Skeletal muscle tissue (tissue), 4 donors: Measurements from ENCODE around the gene EPHB3. TPM values are rescaled to one million over a fixed set of nuclear protein-coding genes. Genes with fewer than 3 reads are reported as not detected.

Experiments used
- H3K27ac ChIP-seq: one replicate; pipeline ENCODE4 v1.7.0; 2013; ENCODE audit warnings: mild to moderate bottlenecking, low read depth, low read length, inconsistent platforms
- H3K27me3 ChIP-seq, 3 donors: one replicate each; pipeline ENCODE4 v1.7.0; 2013; ENCODE audit warnings: low read length in 3 of 3; ENCODE audit not compliant: control insufficient read depth in 3 of 3, insufficient read depth in 3 of 3
- H3K36me3 ChIP-seq, 3 donors: one replicate each; pipeline ENCODE4 v1.7.0; 2013; ENCODE audit warnings: low read length in 3 of 3; ENCODE audit not compliant: control insufficient read depth in 3 of 3, insufficient read depth in 3 of 3
- H3K4me1 ChIP-seq, 3 donors: one replicate each; pipeline ENCODE4 v1.7.0; 2013; ENCODE audit warnings: low read length in 3 of 3, mild to moderate bottlenecking in 3 of 3; ENCODE audit not compliant: control insufficient read depth in 3 of 3, insufficient read depth in 3 of 3
- H3K4me3 ChIP-seq, 3 donors: one replicate each; pipeline ENCODE4 v1.7.0; 2013; ENCODE audit warnings: low read length in 3 of 3
- H3K9ac ChIP-seq, 3 donors: one replicate each; pipeline ENCODE4 v1.7.0; 2013; ENCODE audit warnings: low read length in 3 of 3, mild to moderate bottlenecking in 3 of 3, moderate library complexity in 2 of 3, low read depth in 1 of 3
- H3K9me3 ChIP-seq, 3 donors: one replicate each; pipeline ENCODE4 v1.7.0; 2013; ENCODE audit warnings: low read length in 3 of 3; ENCODE audit not compliant: control insufficient read depth in 3 of 3
- total RNA-seq: library from RNA; depleted of rRNA; stranded (reverse); fragments of >200 nt; gene quantifications from one replicate; pipeline ENCODE4 v1.2.3, GENCODE V29; 2014
- donor health status: Osteomylitis.

EPHB3 gene
- total RNA-seq, 1 donor from 2014 or later = 27.7 TPM

DNA sequence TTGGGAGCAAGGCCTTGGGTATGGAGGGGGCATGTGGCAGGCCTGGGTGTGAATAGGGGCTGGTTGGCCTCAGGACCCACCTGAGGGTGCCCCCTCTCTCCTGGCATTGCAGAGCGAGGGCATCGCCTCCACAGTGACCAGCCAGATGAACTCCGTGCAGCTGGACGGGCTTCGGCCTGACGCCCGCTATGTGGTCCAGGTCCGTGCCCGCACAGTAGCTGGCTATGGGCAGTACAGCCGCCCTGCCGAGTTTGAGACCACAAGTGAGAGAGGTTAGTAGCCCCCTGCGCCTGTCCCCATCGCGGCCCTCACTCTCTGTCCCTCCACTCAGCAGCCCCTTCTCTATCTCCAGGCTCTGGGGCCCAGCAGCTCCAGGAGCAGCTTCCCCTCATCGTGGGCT is 16.0 kb downstream of the EPHB3 start:
- H3K4me1 ChIP-seq = peaks cover 5 to 8% (median 6%) of the 10 kb centered on the region in 3 donors
- peaks cover 0 to 14% (median 7%) of the 10 kb centered on the region in 3 donors for H3K36me3 ChIP-seq
- H3K27me3 ChIP-seq = peaks cover 0 to 4% (median 0%) of the 10 kb centered on the region in 3 donors
- H3K4me3 ChIP-seq = no peak overlapping the region
- no peak overlapping the region for H3K9ac ChIP-seq
- no peaks in the 10 kb centered on the region for H3K9me3 ChIP-seq
- no peak overlapping the region for H3K27ac ChIP-seq

DNA sequence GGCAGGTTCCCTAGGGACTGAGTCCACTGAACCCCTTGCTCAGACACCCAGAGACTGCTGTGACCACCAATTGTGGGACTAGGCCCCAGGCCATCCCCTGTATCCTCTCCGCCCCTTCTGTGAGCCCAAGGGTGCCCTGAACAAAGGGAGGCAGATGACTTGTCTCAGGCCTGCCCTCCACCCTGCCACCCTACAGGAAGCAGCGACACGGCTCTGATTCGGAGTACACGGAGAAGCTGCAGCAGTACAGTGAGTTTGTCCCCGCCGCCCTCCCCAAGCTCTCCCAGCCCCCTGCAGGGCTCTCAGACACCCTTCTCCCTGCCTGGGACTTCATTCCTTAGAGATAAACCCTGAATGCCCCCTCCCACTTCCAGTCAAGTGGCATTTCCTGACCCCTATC is 16.6 kb downstream of the EPHB3 start:
- H3K36me3 ChIP-seq = peaks cover 0 to 14% (median 7%) of the 10 kb centered on the region in 3 donors
- peaks cover 6 to 10% (median 10%) of the 10 kb centered on the region in 3 donors for H3K4me1 ChIP-seq
- H3K4me3 ChIP-seq = no peak overlapping the region
- H3K27me3 ChIP-seq = no peaks in the 10 kb centered on the region
- no peaks in the 10 kb centered on the region for H3K9me3 ChIP-seq
- no peak overlapping the region for H3K9ac ChIP-seq
- H3K27ac ChIP-seq = no peak overlapping the region

DNA sequence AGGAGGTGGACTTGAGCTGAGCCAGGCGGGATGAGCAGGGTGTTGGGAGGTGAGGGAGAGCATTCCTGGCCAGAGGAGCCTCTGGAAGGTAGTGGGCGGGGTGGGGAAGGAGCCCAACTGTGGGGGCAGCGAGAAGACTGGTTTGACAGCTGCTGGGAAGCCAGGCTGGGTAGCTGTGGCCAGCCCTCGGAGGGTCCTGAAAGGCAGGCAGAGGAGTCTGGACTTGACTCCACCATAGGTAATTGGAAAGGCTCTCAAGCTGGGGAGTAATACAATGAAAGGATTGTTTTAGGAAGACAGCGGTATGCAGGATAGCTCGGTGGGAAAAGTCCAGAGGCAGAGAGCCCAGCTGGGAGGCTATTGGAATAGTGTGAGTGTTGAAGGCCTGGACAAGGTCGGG is 17.2 kb downstream of the EPHB3 start:
- Histone ChIP-seq H3K9me3 (no peaks in the 10 kb centered on the region), H3K9ac (no peak overlapping the region), H3K27me3 (no peaks in the 10 kb centered on the region), H3K36me3 (peaks cover 0 to 14% (median 7%) of the 10 kb centered on the region in 3 donors), H3K4me1 (peaks cover 6 to 12% (median 12%) of the 10 kb centered on the region in 3 donors), H3K27ac (no peak overlapping the region), H3K4me3 (no peak overlapping the region)

DNA sequence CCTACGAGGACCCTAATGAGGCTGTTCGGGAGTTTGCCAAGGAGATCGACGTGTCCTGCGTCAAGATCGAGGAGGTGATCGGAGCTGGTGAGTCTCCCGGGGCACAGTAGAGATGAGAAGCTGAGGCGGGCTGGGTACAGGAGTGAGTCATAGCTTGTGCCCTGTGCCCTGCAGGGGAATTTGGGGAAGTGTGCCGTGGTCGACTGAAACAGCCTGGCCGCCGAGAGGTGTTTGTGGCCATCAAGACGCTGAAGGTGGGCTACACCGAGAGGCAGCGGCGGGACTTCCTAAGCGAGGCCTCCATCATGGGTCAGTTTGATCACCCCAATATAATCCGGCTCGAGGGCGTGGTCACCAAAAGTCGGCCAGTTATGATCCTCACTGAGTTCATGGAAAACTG is 17.9 kb downstream of the EPHB3 start:
- no peaks in the 10 kb centered on the region for H3K9me3 ChIP-seq
- H3K36me3 ChIP-seq = peaks cover 0 to 14% (median 7%) of the 10 kb centered on the region in 3 donors
- H3K4me1 ChIP-seq = peaks cover 9 to 19% (median 17%) of the 10 kb centered on the region in 3 donors
- H3K27me3 ChIP-seq = peaks cover 0 to 3% (median 0%) of the 10 kb centered on the region in 3 donors
- no peak overlapping the region for H3K27ac ChIP-seq
- H3K9ac ChIP-seq = no peak overlapping the region
- H3K4me3 ChIP-seq = no peak overlapping the region

DNA sequence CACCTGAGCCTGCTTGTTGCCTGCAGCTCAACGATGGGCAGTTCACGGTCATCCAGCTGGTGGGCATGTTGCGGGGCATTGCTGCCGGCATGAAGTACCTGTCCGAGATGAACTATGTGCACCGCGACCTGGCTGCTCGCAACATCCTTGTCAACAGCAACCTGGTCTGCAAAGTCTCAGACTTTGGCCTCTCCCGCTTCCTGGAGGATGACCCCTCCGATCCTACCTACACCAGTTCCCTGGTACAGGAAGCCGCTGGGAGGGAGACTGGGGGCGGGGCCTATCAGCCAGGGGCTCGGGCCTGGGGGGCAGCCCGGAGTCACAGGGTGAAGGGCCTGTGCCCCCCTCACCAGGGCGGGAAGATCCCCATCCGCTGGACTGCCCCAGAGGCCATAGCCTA is 18.8 kb downstream of the EPHB3 start:
- peaks cover 0 to 14% (median 7%) of the 10 kb centered on the region in 3 donors for H3K36me3 ChIP-seq
- no peak overlapping the region for H3K27ac ChIP-seq
- H3K9me3 ChIP-seq = no peaks in the 10 kb centered on the region
- H3K9ac ChIP-seq = no peak overlapping the region
- peaks cover 9 to 20% (median 17%) of the 10 kb centered on the region in 3 donors for H3K4me1 ChIP-seq
- no peak overlapping the region for H3K4me3 ChIP-seq
- peaks cover 0 to 3% (median 0%) of the 10 kb centered on the region in 3 donors for H3K27me3 ChIP-seq

DNA sequence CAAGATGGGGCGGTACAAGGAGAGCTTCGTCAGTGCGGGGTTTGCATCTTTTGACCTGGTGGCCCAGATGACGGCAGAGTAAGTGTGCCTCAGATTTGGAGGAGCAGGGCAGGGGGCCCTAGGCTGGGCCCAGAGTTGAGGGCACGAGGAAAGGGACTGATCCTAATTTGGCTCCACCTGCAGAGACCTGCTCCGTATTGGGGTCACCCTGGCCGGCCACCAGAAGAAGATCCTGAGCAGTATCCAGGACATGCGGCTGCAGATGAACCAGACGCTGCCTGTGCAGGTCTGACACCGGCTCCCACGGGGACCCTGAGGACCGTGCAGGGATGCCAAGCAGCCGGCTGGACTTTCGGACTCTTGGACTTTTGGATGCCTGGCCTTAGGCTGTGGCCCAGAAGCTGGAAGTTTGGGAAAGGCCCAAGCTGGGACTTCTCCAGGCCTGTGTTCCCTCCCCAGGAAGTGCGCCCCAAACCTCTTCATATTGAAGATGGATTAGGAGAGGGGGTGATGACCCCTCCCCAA is 19.8 kb downstream of the EPHB3 start:
- H3K9ac ChIP-seq = no peak overlapping the region
- peaks cover 0 to 11% (median 7%) of the 10 kb centered on the region in 3 donors for H3K36me3 ChIP-seq
- no peak overlapping the region for H3K27ac ChIP-seq
- no peak overlapping the region for H3K4me3 ChIP-seq
- H3K27me3 ChIP-seq = peaks cover 0 to 3% (median 0%) of the 10 kb centered on the region in 3 donors
- H3K9me3 ChIP-seq = no peaks in the 10 kb centered on the region
- H3K4me1 ChIP-seq = peaks cover 9 to 20% (median 17%) of the 10 kb centered on the region in 3 donors

DNA sequence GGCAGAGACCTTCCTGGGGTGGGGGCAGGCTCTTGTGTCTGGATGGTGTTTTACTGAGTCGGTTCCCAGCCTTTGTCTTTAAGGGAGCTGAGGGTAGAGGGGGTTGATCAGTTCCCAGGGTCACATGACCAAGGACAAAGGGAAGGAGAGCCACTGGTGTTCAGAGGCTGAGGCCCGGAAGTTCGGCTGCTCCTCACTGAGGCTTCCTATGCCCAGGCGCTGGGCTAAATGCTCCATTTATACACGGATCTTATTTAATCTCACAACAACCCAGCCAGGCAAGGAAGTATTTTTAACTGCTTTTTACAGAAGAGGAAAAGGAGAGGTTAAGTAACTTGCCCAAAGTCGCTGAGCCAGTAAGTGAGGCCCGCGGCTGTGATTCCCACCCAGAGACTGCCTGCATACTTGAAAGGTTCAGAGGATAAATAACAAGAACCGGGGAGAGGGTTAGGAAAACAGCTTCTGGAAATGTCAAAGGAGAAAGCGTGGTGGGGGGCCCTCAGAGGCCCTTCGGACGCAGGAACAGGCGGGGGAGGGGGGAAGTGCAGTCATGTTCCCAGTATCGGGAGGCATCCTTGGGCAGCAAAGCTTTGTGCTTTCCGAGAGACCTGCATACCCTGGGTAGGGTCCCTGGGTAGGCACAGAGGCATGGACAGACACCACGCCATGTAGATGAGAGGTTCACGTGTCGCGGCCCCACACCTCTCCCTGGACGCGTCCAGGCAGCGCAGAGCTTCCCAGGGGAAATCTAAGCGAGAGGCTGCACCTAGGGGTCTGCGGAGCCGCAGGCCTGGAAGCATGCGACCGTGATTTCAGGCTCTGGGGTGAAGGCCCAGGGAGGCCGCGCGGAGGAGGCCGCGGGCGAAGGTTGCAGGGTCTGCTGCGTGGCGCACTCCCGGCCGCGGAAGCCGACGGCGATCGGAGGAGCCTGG is 21.3 kb downstream of the EPHB3 start:
- Histone ChIP-seq H3K36me3 (peaks cover 0 to 8% (median 7%) of the 10 kb centered on the region in 3 donors), H3K27ac (peak overlapping the region; percentile 9), H3K9me3 (no peaks in the 10 kb centered on the region), H3K4me3 (peak overlapping the region; percentile 72 to 81 (median 74)), H3K27me3 (peaks cover 0 to 3% (median 0%) of the 10 kb centered on the region in 3 donors), H3K9ac (peak overlapping the region; percentile 50 to 91 (median 76)), H3K4me1 (peaks cover 9 to 20% (median 17%) of the 10 kb centered on the region in 3 donors)

DNA sequence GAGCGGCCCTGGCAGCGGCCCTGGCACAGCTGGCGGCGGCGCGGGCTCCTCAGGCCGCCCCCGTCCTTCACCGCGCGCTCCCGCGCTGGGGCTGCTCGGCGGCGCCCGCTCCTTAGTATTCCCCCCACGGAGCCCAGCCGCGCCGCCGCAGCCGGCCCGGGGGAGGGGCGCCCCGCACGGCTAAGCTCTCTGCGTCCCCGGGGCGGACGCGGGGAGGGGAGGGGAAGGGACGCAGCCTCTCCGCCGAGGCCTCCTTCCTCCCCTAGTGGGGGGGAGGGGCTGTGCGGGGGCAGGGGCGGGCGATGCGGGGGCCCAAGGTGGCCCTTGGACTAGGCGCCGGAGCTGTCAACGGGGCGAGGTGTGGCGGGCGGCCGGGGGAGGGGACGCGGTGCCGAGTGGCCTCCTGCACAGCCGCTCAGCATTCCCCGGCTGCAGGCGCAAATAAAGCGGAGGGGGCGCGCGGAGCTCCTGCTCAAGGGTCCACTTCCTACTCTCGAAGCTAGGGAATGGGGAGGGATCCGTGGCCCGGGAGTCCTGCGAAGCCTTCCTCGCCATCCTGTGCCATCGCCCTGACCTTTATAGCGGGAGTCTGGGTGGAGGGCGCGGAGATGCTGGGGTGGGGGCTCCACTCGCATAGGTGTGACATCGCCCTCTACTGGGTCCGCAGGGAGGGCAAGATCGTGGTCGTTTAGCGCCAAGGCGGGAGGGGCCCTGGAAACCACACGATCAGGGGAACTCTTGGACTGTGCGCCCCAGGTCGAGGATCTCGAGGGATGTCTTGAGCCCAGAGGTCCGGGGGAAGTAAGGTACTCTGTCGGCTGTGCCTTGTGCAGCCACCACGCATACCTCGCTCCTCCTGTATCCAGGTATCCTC is 22.2 kb downstream of the EPHB3 start:
- H3K27me3 ChIP-seq = peaks cover 0 to 3% (median 3%) of the 10 kb centered on the region in 3 donors
- H3K36me3 ChIP-seq = peaks cover 0 to 5% (median 5%) of the 10 kb centered on the region in 3 donors
- H3K27ac ChIP-seq = no peak overlapping the region
- peaks cover 9 to 20% (median 17%) of the 10 kb centered on the region in 3 donors for H3K4me1 ChIP-seq
- no peaks in the 10 kb centered on the region for H3K9me3 ChIP-seq
- peak overlapping the region; percentile 46 to 81 (median 72) for H3K4me3 ChIP-seq
- H3K9ac ChIP-seq = peak overlapping the region; percentile 50 to 91 (median 76)

DNA sequence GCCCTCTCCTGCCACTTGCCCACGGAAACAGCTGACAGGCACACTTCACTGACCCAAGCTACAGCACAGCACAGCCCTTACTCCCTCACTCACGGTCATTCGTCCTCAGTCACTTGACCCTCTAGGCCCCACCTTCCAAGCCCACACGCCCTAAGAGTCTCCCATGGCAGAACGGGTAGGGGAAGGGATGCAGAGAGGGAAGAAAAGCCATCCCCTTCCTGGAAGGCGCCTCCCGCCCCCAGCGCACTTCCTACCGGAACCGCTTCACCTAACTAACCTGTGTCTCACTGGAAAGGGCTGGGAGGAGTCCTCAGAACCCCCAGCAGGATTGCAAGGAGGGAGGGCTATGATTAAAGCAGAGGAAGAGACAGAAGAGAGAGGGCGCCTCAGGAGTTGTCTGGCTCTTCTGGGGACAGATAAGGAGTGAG is 22.9 kb downstream of the EPHB3 start:
- no peak overlapping the region for H3K27ac ChIP-seq
- peaks cover 9 to 20% (median 17%) of the 10 kb centered on the region in 3 donors for H3K4me1 ChIP-seq
- H3K36me3 ChIP-seq = peaks cover 0 to 5% (median 5%) of the 10 kb centered on the region in 3 donors
- H3K4me3 ChIP-seq = peak overlapping the region in 2 of 3 donors; percentile 67 to 72
- H3K9me3 ChIP-seq = no peaks in the 10 kb centered on the region
- H3K27me3 ChIP-seq = peaks cover 0 to 6% (median 3%) of the 10 kb centered on the region in 3 donors
- H3K9ac ChIP-seq = peak overlapping the region in 1 of 3 donors; percentile 91
